Measurements from ENCODE around the gene ZNF747. TPM values are rescaled to one million over a fixed set of nuclear protein-coding genes. Genes with fewer than 3 reads are reported as not detected.
A peak's percentile ranks its signal among the peaks of the same experiment; 100 is the strongest.
"Not testable (repeated sequence)": the region's sequence is repeated elsewhere in the genome, so short reads cannot be mapped to it uniquely, and the experiment has no call there.

The ZNF747 gene
- total RNA-seq, 4 donors from 2014 or later = 9.9 to 23.7 (median 19.6) TPM

GRCh38 chr16:30525844-30526136 lies 8.9 kb downstream of the ZNF747 start:
- DNase-seq (ENCODE audit: low spot score in 2 of 2) = no peak
- WGBS, 2 donors = 43 to 44% methylated on average over 4 of the region's 4 CpGs
- peak overlapping the region; percentile 44 for H3K4me3 ChIP-seq (ENCODE audit: low read depth, poor library complexity, severe bottlenecking)
- TF ChIP-seq CTCF (IDR thresholded peaks at IDR 0.05) (no peak), POLR2A (IDR thresholded peaks at IDR 0.05) (no peak)
- intact Hi-C loops (cut with DNase I; ENCODE audit: low total_unique reads) = no loop called here

- no peak for DNase-seq (ENCODE audit: low spot score in 2 of 2)
- 93% methylated on average over 47 to 55 of the region's 60 CpGs for WGBS, 2 donors
- H3K4me3 ChIP-seq (ENCODE audit: low read depth, poor library complexity, severe bottlenecking) = no peak overlapping the region
- intact Hi-C loops (cut with DNase I; ENCODE audit: low total_unique reads) = no loop called here
- TF ChIP-seq CTCF (IDR thresholded peaks at IDR 0.05) (no peak), POLR2A (IDR thresholded peaks at IDR 0.05) (no peak)
Measured at GRCh38 chr16:30524575-30525568, 9.8 kb downstream of the ZNF747 start.

GRCh38 chr16:30523768-30524574 lies 10.7 kb downstream of the ZNF747 start:
- intact Hi-C loops (cut with DNase I; ENCODE audit: low total_unique reads) = no loop called here
- H3K4me3 ChIP-seq (ENCODE audit: low read depth, poor library complexity, severe bottlenecking) = no peak overlapping the region
- no peak for DNase-seq (ENCODE audit: low spot score in 2 of 2)
- TF ChIP-seq CTCF (IDR thresholded peaks at IDR 0.05) (no peak), POLR2A (IDR thresholded peaks at IDR 0.05) (no peak)
- 68 to 78% methylated on average over 26 of the region's 26 CpGs for WGBS, 2 donors

- intact Hi-C loops (cut with DNase I; ENCODE audit: low total_unique reads); DNase-seq (ENCODE audit: low spot score in 2 of 2); H3K4me3 ChIP-seq (ENCODE audit: low read depth, poor library complexity, severe bottlenecking): not testable (repeated sequence)
- 83 to 88% methylated on average over 12 of the region's 12 CpGs for WGBS, 2 donors
Measured at GRCh38 chr16:30522702-30523463, 11.8 kb downstream of the ZNF747 start.

- H3K4me3 ChIP-seq (ENCODE audit: low read depth, poor library complexity, severe bottlenecking) = no peak overlapping the region
- no peak for TF ChIP-seq POLR2A (IDR thresholded peaks at IDR 0.05)
- TF ChIP-seq CTCF (IDR thresholded peaks at IDR 0.05) = no peak
- WGBS, 2 donors = 55 to 60% methylated on average over 11 of the region's 11 CpGs
- DNase-seq (ENCODE audit: low spot score in 2 of 2) = no peak
- intact Hi-C loops (cut with DNase I; ENCODE audit: low total_unique reads) = no loop called here
Measured at GRCh38 chr16:30521873-30522641, 12.6 kb downstream of the ZNF747 start.

Data from lower leg skin (tissue), 4 donors.